Activated CD8-positive, alpha-beta T cell treated with anti-CD3 and anti-CD28 coated beads, Interleukin-2, amount 10 ng/mL, durations not matched to agents 7 days and 5 days (primary cell): ENCODE data around the gene MAST4. TPM values are rescaled to one million over a fixed set of nuclear protein-coding genes. Genes with fewer than 3 reads are reported as not detected.

Experiments
- ATAC-seq: fragments of 150-1000 bp; cut with Tn5 transposase; one replicate; pipeline ENCODE4 v1.10.0; 2021; ENCODE audit warnings: moderate library complexity
- CTCF ChIA-PET: fragments of 350-600 bp; sonication (Branson Sonifier 250); formaldehyde crosslinking; loops from one replicate; lab custom pipeline; 2021; ENCODE audit warnings: antibody characterized with exemption; lab: Charles Lee
- POLR2A ChIA-PET: fragments of 350-600 bp; sonication (Branson Sonifier 250); formaldehyde crosslinking; loops from one replicate; lab custom pipeline; 2021; ENCODE audit warnings: antibody characterized with exemption; lab: Charles Lee
- DNase-seq: peaks from one replicate; pipeline ENCODE4 v3.0.0-alpha.2; 2020
- H3K27ac Mint-ChIP-seq: one replicate; pipeline ENCODE4 v1.8.0; 2021; ENCODE audit warnings: mild to moderate bottlenecking, mixed read lengths
- H3K27me3 Mint-ChIP-seq: one replicate; pipeline ENCODE4 v1.8.0; 2021; ENCODE audit warnings: low read depth, mixed read lengths
- H3K36me3 Mint-ChIP-seq: one replicate; pipeline ENCODE4 v1.8.0; 2021; ENCODE audit warnings: low read depth, mixed read lengths
- H3K4me1 Mint-ChIP-seq: one replicate; pipeline ENCODE4 v1.8.0; 2021; ENCODE audit warnings: low read depth, mixed read lengths
- H3K4me3 Mint-ChIP-seq: one replicate; pipeline ENCODE4 v1.8.0; 2021; ENCODE audit warnings: mild to moderate bottlenecking, mixed read lengths
- H3K9me3 Mint-ChIP-seq: one replicate; pipeline ENCODE4 v1.8.0; 2022; ENCODE audit warnings: mixed read lengths; ENCODE audit not compliant: insufficient read depth
- total RNA-seq, 2 experiments: library from RNA; stranded (reverse); gene quantifications; one replicate each; pipeline ENCODE4 v1.2.3, GENCODE V29; 2021

MAST4 gene
- total RNA-seq, 2 experiments from 2014 or later, result 5.5 to 7.1 TPM

- ChIA-PET POLR2A (no interaction called here), CTCF (interaction anchor here (1.9 to 8.5 kb wide), 2 partner anchors 10 to 44 kb away, joined by 6 to 71 read pairs; no protein-coding TSS in a partner anchor)
- peaks cover 23% of the 10 kb centered on the region for H3K27me3 Mint-ChIP-seq
- H3K4me1 Mint-ChIP-seq, result no peaks in the 10 kb centered on the region
- no peaks in the 10 kb centered on the region for H3K9me3 Mint-ChIP-seq
- no peak for ATAC-seq
- H3K27ac Mint-ChIP-seq, result no peak overlapping the region
- H3K4me3 Mint-ChIP-seq, result no peak overlapping the region
- H3K36me3 Mint-ChIP-seq, result peaks cover 2% of the 10 kb centered on the region
- no peak for DNase-seq
Observed at GRCh38 chr5:66859526-66859925, 263.3 kb downstream of the MAST4 start.

GRCh38 chr5:66860199-66860975 lies 264.2 kb downstream of the MAST4 start:
- Mint-ChIP-seq H3K27ac (no peak overlapping the region), H3K27me3 (peaks cover 23% of the 10 kb centered on the region), H3K36me3 (peaks cover 2% of the 10 kb centered on the region), H3K4me1 (no peaks in the 10 kb centered on the region), H3K4me3 (no peak overlapping the region), H3K9me3 (no peaks in the 10 kb centered on the region)
- DNase-seq (no peak), ATAC-seq (no peak)
- ChIA-PET POLR2A (no interaction called here), CTCF (interaction anchor here (0.7 to 8.5 kb wide), 3 partner anchors 10 to 45 kb away, joined by 3 to 71 read pairs (median 6); no protein-coding TSS in a partner anchor)

GRCh38 chr5:66861402-66861801 lies 265.2 kb downstream of the MAST4 start:
- no peaks in the 10 kb centered on the region for H3K4me1 Mint-ChIP-seq
- POLR2A ChIA-PET, result no interaction called here
- no peak overlapping the region for H3K27ac Mint-ChIP-seq
- H3K27me3 Mint-ChIP-seq, result peaks cover 23% of the 10 kb centered on the region
- H3K36me3 Mint-ChIP-seq, result peaks cover 2% of the 10 kb centered on the region
- DNase-seq (no peak), ATAC-seq (no peak)
- no peaks in the 10 kb centered on the region for H3K9me3 Mint-ChIP-seq
- H3K4me3 Mint-ChIP-seq, result no peak overlapping the region
- CTCF ChIA-PET, result interaction anchor here (1.8 to 8.5 kb wide), 3 partner anchors 11 to 46 kb away, joined by 6 to 71 read pairs (median 6); no protein-coding TSS in a partner anchor

- Mint-ChIP-seq H3K27me3 (peaks cover 23% of the 10 kb centered on the region), H3K9me3 (no peaks in the 10 kb centered on the region), H3K36me3 (peaks cover 2% of the 10 kb centered on the region), H3K4me3 (no peak overlapping the region), H3K4me1 (no peaks in the 10 kb centered on the region), H3K27ac (no peak overlapping the region)
- ChIA-PET CTCF (interaction anchor here (1.8 to 8.5 kb wide), 2 partner anchors 31 to 47 kb away, joined by 6 to 71 read pairs; no protein-coding TSS in a partner anchor), POLR2A (no interaction called here)
- DNase-seq (no peak), ATAC-seq (no peak)
Observed at GRCh38 chr5:66862020-66862419, 265.8 kb downstream of the MAST4 start.

- Mint-ChIP-seq H3K27ac (no peak overlapping the region), H3K4me1 (no peaks in the 10 kb centered on the region), H3K9me3 (no peaks in the 10 kb centered on the region), H3K27me3 (peaks cover 23% of the 10 kb centered on the region), H3K4me3 (no peak overlapping the region), H3K36me3 (no peaks in the 10 kb centered on the region)
- no peak for ATAC-seq
- ChIA-PET CTCF (interaction anchor here (0.6 to 8.5 kb wide), 9 partner anchors 7 to 253 kb away, joined by 3 to 71 read pairs (median 5); no protein-coding TSS in a partner anchor), POLR2A (no interaction called here)
- no peak for DNase-seq
Observed at GRCh38 chr5:66863243-66864170, 267.3 kb downstream of the MAST4 start.

- peaks cover 19% of the 10 kb centered on the region for H3K27me3 Mint-ChIP-seq
- DNase-seq (peak; percentile 50), ATAC-seq (peak; percentile 70)
- no peaks in the 10 kb centered on the region for H3K9me3 Mint-ChIP-seq
- ChIA-PET POLR2A (no interaction called here), CTCF (interaction anchor here (1.0 to 8.5 kb wide), 12 partner anchors 8 to 181 kb away, joined by 3 to 71 read pairs (median 4); no protein-coding TSS in a partner anchor)
- H3K4me1 Mint-ChIP-seq, result no peaks in the 10 kb centered on the region
- no peak overlapping the region for H3K27ac Mint-ChIP-seq
- H3K36me3 Mint-ChIP-seq, result no peaks in the 10 kb centered on the region
- no peak overlapping the region for H3K4me3 Mint-ChIP-seq
Observed at GRCh38 chr5:66864240-66864884, 268.2 kb downstream of the MAST4 start.

- ChIA-PET CTCF (interaction anchor here (1.3 kb wide), 1 partner anchor 10 kb away, joined by 5 read pairs; no protein-coding TSS in a partner anchor), POLR2A (no interaction called here)
- no peak overlapping the region for H3K27ac Mint-ChIP-seq
- ATAC-seq (no peak), DNase-seq (no peak)
- no peaks in the 10 kb centered on the region for H3K4me1 Mint-ChIP-seq
- H3K36me3 Mint-ChIP-seq, result no peaks in the 10 kb centered on the region
- H3K9me3 Mint-ChIP-seq, result no peaks in the 10 kb centered on the region
- no peak overlapping the region for H3K4me3 Mint-ChIP-seq
- peaks cover 2% of the 10 kb centered on the region for H3K27me3 Mint-ChIP-seq
Observed at GRCh38 chr5:66867618-66868322, 271.6 kb downstream of the MAST4 start.

GRCh38 chr5:66869347-66869746 lies 273.2 kb downstream of the MAST4 start:
- Mint-ChIP-seq H3K9me3 (no peaks in the 10 kb centered on the region), H3K4me3 (no peak overlapping the region), H3K36me3 (no peaks in the 10 kb centered on the region), H3K4me1 (no peaks in the 10 kb centered on the region), H3K27me3 (peaks cover 2% of the 10 kb centered on the region), H3K27ac (no peak overlapping the region)
- CTCF ChIA-PET, result no interaction called here
- no peak for ATAC-seq
- POLR2A ChIA-PET, result no interaction called here
- no peak for DNase-seq

GRCh38 chr5:66870708-66871107 lies 274.5 kb downstream of the MAST4 start:
- Mint-ChIP-seq H3K4me3 (no peak overlapping the region), H3K9me3 (no peaks in the 10 kb centered on the region), H3K36me3 (no peaks in the 10 kb centered on the region), H3K4me1 (no peaks in the 10 kb centered on the region), H3K27ac (no peak overlapping the region), H3K27me3 (peaks cover 2% of the 10 kb centered on the region)
- ChIA-PET CTCF (interaction anchor here (1.0 kb wide), 1 partner anchor 8 kb away, joined by 3 read pairs; no protein-coding TSS in a partner anchor), POLR2A (no interaction called here)
- DNase-seq (no peak), ATAC-seq (no peak)

GRCh38 chr5:66871651-66872050 lies 275.5 kb downstream of the MAST4 start:
- ChIA-PET CTCF (interaction anchor here (1.0 kb wide), 1 partner anchor 9 kb away, joined by 3 read pairs; no protein-coding TSS in a partner anchor), POLR2A (no interaction called here)
- H3K27me3 Mint-ChIP-seq, result peaks cover 2% of the 10 kb centered on the region
- ATAC-seq (no peak), DNase-seq (no peak)
- H3K36me3 Mint-ChIP-seq, result no peaks in the 10 kb centered on the region
- H3K9me3 Mint-ChIP-seq, result no peaks in the 10 kb centered on the region
- no peak overlapping the region for H3K4me3 Mint-ChIP-seq
- H3K4me1 Mint-ChIP-seq, result no peaks in the 10 kb centered on the region
- no peak overlapping the region for H3K27ac Mint-ChIP-seq
